ENCODE data around the gene TMEM11.

DNA sequence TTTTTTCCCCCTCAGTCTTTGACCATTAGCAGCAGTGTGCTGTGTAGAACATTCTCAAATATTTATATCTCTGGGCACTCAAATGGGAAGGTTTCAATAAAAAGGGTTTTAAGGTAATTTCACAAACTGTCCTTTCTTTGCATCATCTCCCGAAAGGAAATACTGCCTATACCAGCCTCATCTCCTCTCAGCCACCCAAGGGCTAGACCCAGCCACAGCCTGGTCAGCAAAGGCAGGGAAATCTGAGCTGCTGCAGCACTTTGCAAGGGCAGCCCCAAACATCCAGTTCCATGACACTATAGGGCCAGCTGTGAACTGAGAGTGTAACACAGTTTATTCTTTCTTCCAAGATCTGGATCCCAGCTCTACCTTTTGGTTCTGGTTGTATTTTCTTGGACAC, 28.9 kb downstream of the TMEM11 start:
- TF ChIP-seq, protein P1, sequence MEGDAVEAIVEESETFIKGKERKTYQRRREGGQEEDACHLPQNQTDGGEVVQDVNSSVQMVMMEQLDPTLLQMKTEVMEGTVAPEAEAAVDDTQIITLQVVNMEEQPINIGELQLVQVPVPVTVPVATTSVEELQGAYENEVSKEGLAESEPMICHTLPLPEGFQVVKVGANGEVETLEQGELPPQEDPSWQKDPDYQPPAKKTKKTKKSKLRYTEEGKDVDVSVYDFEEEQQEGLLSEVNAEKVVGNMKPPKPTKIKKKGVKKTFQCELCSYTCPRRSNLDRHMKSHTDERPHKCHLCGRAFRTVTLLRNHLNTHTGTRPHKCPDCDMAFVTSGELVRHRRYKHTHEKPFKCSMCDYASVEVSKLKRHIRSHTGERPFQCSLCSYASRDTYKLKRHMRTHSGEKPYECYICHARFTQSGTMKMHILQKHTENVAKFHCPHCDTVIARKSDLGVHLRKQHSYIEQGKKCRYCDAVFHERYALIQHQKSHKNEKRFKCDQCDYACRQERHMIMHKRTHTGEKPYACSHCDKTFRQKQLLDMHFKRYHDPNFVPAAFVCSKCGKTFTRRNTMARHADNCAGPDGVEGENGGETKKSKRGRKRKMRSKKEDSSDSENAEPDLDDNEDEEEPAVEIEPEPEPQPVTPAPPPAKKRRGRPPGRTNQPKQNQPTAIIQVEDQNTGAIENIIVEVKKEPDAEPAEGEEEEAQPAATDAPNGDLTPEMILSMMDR (IDR thresholded peaks at IDR 0.05), result no peak
- TF ChIP-seq POLR2A (IDR thresholded peaks at IDR 0.05), result no peak
- TF ChIP-seq EP300 (IDR thresholded peaks at IDR 0.05), result no peak
- no peak for TF ChIP-seq POLR2AphosphoS5 (IDR thresholded peaks at IDR 0.05)
